ENCODE data around the gene USP14. TPM values are rescaled to one million over a fixed set of nuclear protein-coding genes. Genes with fewer than 3 reads are reported as not detected.

USP14 gene
- total RNA-seq, 1 experiment from 2014 or later: 72.4 TPM

- TF ChIP-seq, protein P1, sequence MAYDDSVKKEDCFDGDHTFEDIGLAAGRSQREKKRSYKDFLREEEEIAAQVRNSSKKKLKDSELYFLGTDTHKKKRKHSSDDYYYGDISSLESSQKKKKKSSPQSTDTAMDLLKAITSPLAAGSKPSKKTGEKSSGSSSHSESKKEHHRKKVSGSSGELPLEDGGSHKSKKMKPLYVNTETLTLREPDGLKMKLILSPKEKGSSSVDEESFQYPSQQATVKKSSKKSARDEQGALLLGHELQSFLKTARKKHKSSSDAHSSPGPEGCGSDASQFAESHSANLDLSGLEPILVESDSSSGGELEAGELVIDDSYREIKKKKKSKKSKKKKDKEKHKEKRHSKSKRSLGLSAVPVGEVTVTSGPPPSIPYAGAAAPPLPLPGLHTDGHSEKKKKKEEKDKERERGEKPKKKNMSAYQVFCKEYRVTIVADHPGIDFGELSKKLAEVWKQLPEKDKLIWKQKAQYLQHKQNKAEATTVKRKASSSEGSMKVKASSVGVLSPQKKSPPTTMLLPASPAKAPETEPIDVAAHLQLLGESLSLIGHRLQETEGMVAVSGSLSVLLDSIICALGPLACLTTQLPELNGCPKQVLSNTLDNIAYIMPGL (CRISPR knock-in tag; IDR thresholded peaks at IDR 0.05): no peak
- no peak for TF ChIP-seq ERG (CRISPR knock-in tag; IDR thresholded peaks at IDR 0.05)
Measured at GRCh38 chr18:261398-262073, 103.2 kb downstream of the USP14 start (continued).

Small RNA genes within 50 kb of the gene (microRNA-seq; reads per million reads assigned to microRNA genes)
- gene MIR8078 (ENCODE audit: borderline number of aligned reads): not detected

Other genes with a start within 250 kb of the USP14 start
- 0.94 to 1.6 TPM (median 1.2 TPM) in 3 replicates for gene TUBB8B, start 108.9 kb upstream of the USP14 start, total RNA-seq (2021)
- gene THOC1, start 109.5 kb downstream of the USP14 start, total RNA-seq (2021): 51.1 to 65.8 TPM (median 52.7 TPM) in 3 replicates

Data from WTC11 (cell line).